CD8-positive, alpha-beta memory T cell (primary cell): ENCODE measurements around the gene CIB4. TPM values are rescaled to one million over a fixed set of nuclear protein-coding genes. Genes with fewer than 3 reads are reported as not detected.

Experiments used
- CTCF ChIA-PET: fragments of 350-600 bp; sonication (Branson Sonifier 250); formaldehyde crosslinking; loops from one replicate; lab custom pipeline; 2021; ENCODE audit warnings: antibody characterized with exemption; lab: Charles Lee
- POLR2A ChIA-PET: fragments of 350-600 bp; sonication (Branson Sonifier 250); formaldehyde crosslinking; loops from one replicate; lab custom pipeline; 2021; ENCODE audit warnings: antibody characterized with exemption; lab: Charles Lee
- DNase-seq, 5 donors: peaks; one replicate each; pipeline versions ENCODE4 v3.0.0 to v3.0.0-alpha.2; 2020 to 2022; ENCODE audit warnings: mixed read lengths in 1 of 5
- H3K27ac ChIP-seq: one replicate; pipeline ENCODE4 v1.7.0; 2013; ENCODE audit warnings: low read depth, mild to moderate bottlenecking, low read length, moderate library complexity
- H3K27me3 ChIP-seq: 2 replicates; pipeline ENCODE4 v1.7.0; 2013; ENCODE audit warnings: low read length, mild to moderate bottlenecking; ENCODE audit not compliant: insufficient read depth, poor library complexity, severe bottlenecking
- H3K36me3 ChIP-seq: 2 replicates; pipeline ENCODE4 v1.7.0; 2013; ENCODE audit warnings: mild to moderate bottlenecking, low read length, moderate library complexity; ENCODE audit not compliant: insufficient read depth
- H3K4me1 ChIP-seq: 2 replicates; pipeline ENCODE4 v1.7.0; 2013; ENCODE audit warnings: mild to moderate bottlenecking, low read length, moderate library complexity; ENCODE audit not compliant: insufficient read depth
- H3K4me3 ChIP-seq: 2 replicates; pipeline ENCODE4 v1.7.0; 2013; ENCODE audit warnings: mild to moderate bottlenecking, low read length
- H3K9me3 ChIP-seq: 2 replicates; pipeline ENCODE4 v1.7.0; 2013; ENCODE audit warnings: mild to moderate bottlenecking, low read length
- H3K27ac Mint-ChIP-seq, 8 donors: one replicate each; pipeline ENCODE4 v1.8.0; 2020 to 2021; ENCODE audit warnings: mixed read lengths in 8 of 8, mild to moderate bottlenecking in 6 of 8, inconsistent platforms in 3 of 8, moderate library complexity in 3 of 8
- H3K27me3 Mint-ChIP-seq, 2 donors: one replicate each; pipeline ENCODE4 v1.8.0; 2020 to 2021; ENCODE audit warnings: mixed read lengths in 2 of 2, mild to moderate bottlenecking in 1 of 2, moderate library complexity in 1 of 2
- H3K36me3 Mint-ChIP-seq, 3 donors: one replicate each; pipeline ENCODE4 v1.8.0; 2020 to 2021; ENCODE audit warnings: mixed read lengths in 3 of 3, inconsistent platforms in 1 of 3, mild to moderate bottlenecking in 1 of 3
- H3K4me1 Mint-ChIP-seq, 3 donors: one replicate each; pipeline ENCODE4 v1.8.0; 2020 to 2021; ENCODE audit warnings: mixed read lengths in 3 of 3, inconsistent platforms in 1 of 3, mild to moderate bottlenecking in 1 of 3
- H3K4me3 Mint-ChIP-seq, 7 donors: one replicate each; pipeline ENCODE4 v1.8.0; 2020 to 2021; ENCODE audit warnings: mixed read lengths in 7 of 7, mild to moderate bottlenecking in 6 of 7, moderate library complexity in 4 of 7, inconsistent platforms in 2 of 7
- H3K9me3 Mint-ChIP-seq, 5 donors: one replicate each; pipeline ENCODE4 v1.8.0; 2020 to 2022; ENCODE audit warnings: mixed read lengths in 5 of 5, mild to moderate bottlenecking in 3 of 5, moderate library complexity in 2 of 5, inconsistent platforms in 1 of 5
- polyA plus RNA-seq: library from polyadenylated mRNA; unstranded; fragments of 300-500 nt; fragmentation: Illumina TruSeq; gene quantifications from one replicate; pipeline ENCODE4 v1.2.3, GENCODE V29; 2021
- total RNA-seq, 2 experiments: library from RNA; stranded (reverse); gene quantifications; one replicate each; pipeline ENCODE4 v1.2.3, GENCODE V29; 2021

The CIB4 gene
- total and polyA plus RNA-seq, 3 experiments from 2014 or later: not detected

DNA sequence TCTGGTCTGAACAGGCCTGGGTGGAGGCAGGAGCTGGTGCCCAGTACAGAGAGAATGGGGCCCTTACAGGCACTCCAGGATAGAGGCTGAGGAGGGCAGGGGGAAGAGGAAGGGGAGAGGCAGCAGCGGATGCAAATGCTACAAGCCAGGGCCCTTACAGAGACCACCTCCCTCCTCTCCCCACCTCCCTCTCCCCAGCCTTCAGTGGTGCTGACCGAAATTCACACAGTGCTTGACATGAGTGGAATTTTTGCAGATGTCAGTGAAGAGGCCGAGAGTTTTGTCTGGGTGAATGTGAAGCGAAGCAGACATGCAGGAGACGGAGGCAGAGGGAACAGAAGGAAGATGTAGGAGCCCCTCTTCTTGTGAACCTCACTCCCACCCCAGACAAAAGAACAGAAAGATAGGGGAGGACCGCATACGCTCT is 31.9 kb downstream of the CIB4 start:
- Histone ChIP-seq H3K4me3 (no peak overlapping the region), H3K27me3 (no peaks in the 10 kb centered on the region), H3K9me3 (no peaks in the 10 kb centered on the region), H3K27ac (no peak overlapping the region), H3K4me1 (peaks cover 15% of the 10 kb centered on the region), H3K36me3 (no peaks in the 10 kb centered on the region)
- DNase-seq: no peak
- Mint-ChIP-seq H3K4me3 (no peak overlapping the region), H3K9me3 (peaks cover 0 to 7% (median 0%) of the 10 kb centered on the region in 5 donors), H3K36me3 (no peaks in the 10 kb centered on the region), H3K4me1 (peaks cover 0 to 10% (median 9%) of the 10 kb centered on the region in 3 donors), H3K27ac (peak overlapping the region in 1 of 8 donors; percentile 40), H3K27me3 (peaks cover 9 to 37% of the 10 kb centered on the region in 2 donors)
- ChIA-PET CTCF (no interaction called here), POLR2A (no interaction called here)

- H3K27me3 ChIP-seq: no peaks in the 10 kb centered on the region
- no peaks in the 10 kb centered on the region for H3K36me3 Mint-ChIP-seq
- H3K27ac ChIP-seq: no peak overlapping the region
- ChIA-PET CTCF (no interaction called here), POLR2A (no interaction called here)
- H3K27me3 Mint-ChIP-seq: peaks cover 9 to 38% of the 10 kb centered on the region in 2 donors
- no peaks in the 10 kb centered on the region for H3K36me3 ChIP-seq
- H3K9me3 ChIP-seq: no peaks in the 10 kb centered on the region
- H3K9me3 Mint-ChIP-seq: peaks cover 0 to 7% (median 2%) of the 10 kb centered on the region in 5 donors
- no peak for DNase-seq
- H3K27ac Mint-ChIP-seq: no peak overlapping the region
- no peak overlapping the region for H3K4me3 Mint-ChIP-seq
- H3K4me1 Mint-ChIP-seq: peaks cover 0 to 10% (median 9%) of the 10 kb centered on the region in 3 donors
- no peak overlapping the region for H3K4me3 ChIP-seq
- H3K4me1 ChIP-seq: peaks cover 15% of the 10 kb centered on the region
These were observed 32.6 kb downstream of the CIB4 start for GRCh38 chr2:26608557-26608956.

- Histone ChIP-seq H3K9me3 (no peaks in the 10 kb centered on the region), H3K27ac (no peak overlapping the region), H3K4me3 (no peak overlapping the region), H3K36me3 (no peaks in the 10 kb centered on the region), H3K4me1 (peaks cover 15% of the 10 kb centered on the region), H3K27me3 (no peaks in the 10 kb centered on the region)
- ChIA-PET CTCF (interaction anchor here (1.5 to 2.4 kb wide), 2 partner anchors 30 to 138 kb away, joined by 6 to 11 read pairs; no protein-coding TSS in a partner anchor), POLR2A (no interaction called here)
- Mint-ChIP-seq H3K36me3 (no peaks in the 10 kb centered on the region), H3K4me3 (no peak overlapping the region), H3K27ac (no peak overlapping the region), H3K4me1 (peaks cover 0 to 10% (median 9%) of the 10 kb centered on the region in 3 donors), H3K27me3 (peaks cover 7 to 41% of the 10 kb centered on the region in 2 donors), H3K9me3 (peaks cover 0 to 7% (median 4%) of the 10 kb centered on the region in 5 donors)
- DNase-seq: no peak
These were observed 33.5 kb downstream of the CIB4 start for GRCh38 chr2:26607698-26608097.

DNA sequence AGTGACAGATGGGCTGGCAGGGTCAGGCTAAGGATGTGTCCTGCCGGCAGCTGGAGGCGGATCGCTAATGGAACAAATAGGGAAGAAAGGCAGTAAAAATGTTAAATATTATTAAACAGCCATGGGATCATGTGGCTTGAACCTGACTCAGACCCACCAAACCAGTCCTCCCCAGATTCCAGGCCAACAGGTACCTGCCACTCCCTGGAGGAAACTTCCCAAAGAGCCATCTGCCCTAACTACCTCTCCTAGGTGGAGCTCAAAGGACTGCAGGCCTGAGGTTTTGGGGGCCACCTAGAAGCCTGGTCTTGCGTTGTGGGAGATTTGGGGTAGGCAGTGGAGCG is 34.3 kb downstream of the CIB4 start:
- POLR2A ChIA-PET: no interaction called here

DNA sequence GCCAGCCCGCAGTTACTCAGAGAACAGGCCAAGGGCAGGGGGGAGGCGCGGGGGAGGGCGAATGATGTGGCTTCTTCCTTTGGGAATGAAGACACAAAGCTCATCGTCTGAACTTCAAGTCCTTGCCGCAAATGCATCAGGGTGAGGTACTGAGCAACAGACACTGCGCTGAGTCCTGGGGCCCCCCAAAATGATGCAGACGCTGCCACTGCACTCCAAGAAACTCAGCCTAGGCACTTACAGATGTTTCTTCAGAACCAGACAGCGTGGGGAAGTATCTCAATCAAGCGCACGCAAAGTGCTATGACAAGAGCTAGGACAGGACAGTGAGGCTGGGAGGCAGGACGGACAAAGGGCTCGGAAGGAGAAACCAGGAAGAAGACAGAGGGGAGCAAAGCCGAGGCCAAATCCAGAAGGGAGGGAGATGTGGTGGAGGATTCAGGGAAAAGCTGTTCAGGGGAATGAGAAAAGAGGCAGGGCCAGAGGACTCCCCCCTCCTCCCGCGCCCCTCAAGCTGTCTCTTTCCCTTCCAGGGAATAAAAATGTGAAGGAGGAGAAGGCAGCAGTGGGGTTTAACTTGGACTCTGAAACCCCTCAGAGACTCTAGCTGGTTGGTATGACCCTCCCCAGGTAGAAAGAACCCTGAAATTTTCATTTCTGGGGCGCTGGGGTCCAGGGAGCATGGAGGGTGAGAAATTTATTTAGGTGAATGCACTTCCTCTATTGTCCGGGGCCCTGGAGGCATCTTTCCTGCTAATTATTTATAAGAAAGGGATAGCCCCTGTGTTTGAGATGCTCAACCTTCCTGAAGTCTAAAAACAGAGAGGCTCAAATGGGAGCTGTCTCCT is 34.9 kb downstream of the CIB4 start:
- Mint-ChIP-seq H3K9me3 (peaks cover 0 to 7% (median 4%) of the 10 kb centered on the region in 5 donors), H3K36me3 (no peaks in the 10 kb centered on the region), H3K27ac (no peak overlapping the region), H3K27me3 (peaks cover 12 to 47% of the 10 kb centered on the region in 2 donors), H3K4me1 (peaks cover 0 to 10% (median 9%) of the 10 kb centered on the region in 3 donors), H3K4me3 (no peak overlapping the region)
- Histone ChIP-seq H3K9me3 (no peaks in the 10 kb centered on the region), H3K27ac (no peak overlapping the region), H3K36me3 (no peaks in the 10 kb centered on the region), H3K4me1 (peaks cover 15% of the 10 kb centered on the region), H3K4me3 (no peak overlapping the region), H3K27me3 (no peaks in the 10 kb centered on the region)
- no peak for DNase-seq
- ChIA-PET CTCF (interaction anchor here (1.5 to 2.4 kb wide), 2 partner anchors 29 to 139 kb away, joined by 6 to 11 read pairs; no protein-coding TSS in a partner anchor), POLR2A (no interaction called here)

More for the DNA sequence above, 34.3 kb downstream of the CIB4 start:
- no peak overlapping the region for H3K4me3 ChIP-seq
- peaks cover 0 to 7% (median 4%) of the 10 kb centered on the region in 5 donors for H3K9me3 Mint-ChIP-seq
- peaks cover 0 to 10% (median 9%) of the 10 kb centered on the region in 3 donors for H3K4me1 Mint-ChIP-seq
- H3K36me3 ChIP-seq: no peaks in the 10 kb centered on the region
- H3K4me3 Mint-ChIP-seq: no peak overlapping the region
- DNase-seq: no peak
- H3K27me3 ChIP-seq: no peaks in the 10 kb centered on the region
- no peak overlapping the region for H3K27ac Mint-ChIP-seq
- peaks cover 15% of the 10 kb centered on the region for H3K4me1 ChIP-seq
- peaks cover 12 to 42% of the 10 kb centered on the region in 2 donors for H3K27me3 Mint-ChIP-seq
- H3K9me3 ChIP-seq: no peaks in the 10 kb centered on the region
- H3K27ac ChIP-seq: no peak overlapping the region
- no peaks in the 10 kb centered on the region for H3K36me3 Mint-ChIP-seq
- CTCF ChIA-PET: interaction anchor here (1.5 to 2.4 kb wide), 2 partner anchors 29 to 139 kb away, joined by 6 to 11 read pairs; no protein-coding TSS in a partner anchor

- Mint-ChIP-seq H3K4me1 (peaks cover 0 to 10% (median 9%) of the 10 kb centered on the region in 3 donors), H3K36me3 (no peaks in the 10 kb centered on the region), H3K9me3 (peaks cover 0 to 7% (median 4%) of the 10 kb centered on the region in 5 donors), H3K27ac (no peak overlapping the region), H3K4me3 (no peak overlapping the region), H3K27me3 (peaks cover 17 to 44% of the 10 kb centered on the region in 2 donors)
- ChIA-PET CTCF (interaction anchor here (2.4 kb wide), 1 partner anchor 140 kb away, joined by 11 read pairs; no protein-coding TSS in a partner anchor), POLR2A (no interaction called here)
- no peaks in the 10 kb centered on the region for H3K36me3 ChIP-seq
- no peaks in the 10 kb centered on the region for H3K9me3 ChIP-seq
- H3K27ac ChIP-seq: no peak overlapping the region
- peaks cover 15% of the 10 kb centered on the region for H3K4me1 ChIP-seq
- no peaks in the 10 kb centered on the region for H3K27me3 ChIP-seq
- DNase-seq: peak in 2 of 5 donors; percentile 11 to 37
- H3K4me3 ChIP-seq: no peak overlapping the region
These were observed 35.8 kb downstream of the CIB4 start for GRCh38 chr2:26605195-26605998.

GRCh38 chr2:26602575-26602974 is 38.6 kb downstream of the CIB4 start:
- H3K27me3 Mint-ChIP-seq: peaks cover 18 to 36% of the 10 kb centered on the region in 2 donors
- Histone ChIP-seq H3K4me1 (no peaks in the 10 kb centered on the region), H3K4me3 (no peak overlapping the region), H3K9me3 (no peaks in the 10 kb centered on the region), H3K36me3 (no peaks in the 10 kb centered on the region), H3K27ac (no peak overlapping the region), H3K27me3 (no peaks in the 10 kb centered on the region)
- CTCF ChIA-PET: interaction anchor here (1.5 kb wide), 1 partner anchor 25 kb away, joined by 4 read pairs; no protein-coding TSS in a partner anchor
- no peak overlapping the region for H3K27ac Mint-ChIP-seq
- DNase-seq: no peak
- no peaks in the 10 kb centered on the region for H3K36me3 Mint-ChIP-seq
- no peaks in the 10 kb centered on the region for H3K4me1 Mint-ChIP-seq
- POLR2A ChIA-PET: no interaction called here
- no peak overlapping the region for H3K4me3 Mint-ChIP-seq
- H3K9me3 Mint-ChIP-seq: peaks cover 0 to 7% (median 4%) of the 10 kb centered on the region in 5 donors
